ENCODE measurements around the gene SLC35F5.
"Not testable (repeated sequence)": the region's sequence is repeated elsewhere in the genome, so short reads cannot be mapped to it uniquely, and the experiment has no call there.

Gene SLC35F5

DNA sequence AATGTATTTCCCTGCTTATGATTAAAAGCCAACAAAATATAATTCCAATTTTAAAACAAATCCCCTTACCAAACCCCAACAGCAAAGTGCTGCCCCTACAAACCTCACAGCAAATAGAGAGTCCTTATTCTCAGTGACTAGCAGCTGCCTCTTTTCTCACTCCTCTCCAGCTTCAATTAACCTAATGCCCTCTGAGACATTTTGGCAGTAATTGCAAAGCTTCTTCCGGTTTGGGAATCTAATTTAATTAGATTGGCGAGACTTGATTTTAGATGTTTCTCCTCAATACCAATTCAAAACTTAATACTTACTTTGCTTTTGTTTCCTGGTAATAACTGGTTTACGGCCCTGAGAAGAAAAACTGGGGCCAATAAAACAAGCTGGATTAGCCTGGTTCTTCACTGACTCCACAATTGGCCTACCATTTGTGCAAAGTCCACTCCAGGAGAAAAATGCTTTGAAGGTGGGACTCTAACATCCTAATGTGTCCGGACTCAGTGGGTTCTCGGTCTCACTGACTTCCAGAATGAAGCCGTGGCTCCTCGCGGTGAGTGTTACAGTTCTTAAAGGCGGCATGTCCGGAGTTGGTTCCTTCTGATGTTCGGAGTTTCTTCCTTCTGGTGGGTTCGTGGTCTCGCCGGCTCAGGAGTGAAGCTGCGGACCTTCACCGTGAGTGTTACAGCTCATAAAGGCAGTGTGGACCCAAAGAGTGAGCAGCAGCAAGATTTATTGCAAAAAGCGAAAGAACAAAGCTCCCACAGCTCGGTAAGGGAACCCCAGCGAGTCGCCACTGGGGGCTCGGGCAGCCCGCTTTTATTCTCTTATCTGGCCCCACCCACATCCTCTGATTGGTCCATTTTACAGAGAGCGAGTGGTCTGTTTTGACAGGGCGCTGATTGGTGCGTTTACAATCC lies 52.8 kb downstream of the SLC35F5 start:
- H3K4me3 ChIP-seq (ENCODE audit: low read depth, low read length): no peak overlapping the region
- POLR2A ChIA-PET: no interaction called here
- DNase-seq (ENCODE audit: low read depth, low spot score): no peak

DNA sequence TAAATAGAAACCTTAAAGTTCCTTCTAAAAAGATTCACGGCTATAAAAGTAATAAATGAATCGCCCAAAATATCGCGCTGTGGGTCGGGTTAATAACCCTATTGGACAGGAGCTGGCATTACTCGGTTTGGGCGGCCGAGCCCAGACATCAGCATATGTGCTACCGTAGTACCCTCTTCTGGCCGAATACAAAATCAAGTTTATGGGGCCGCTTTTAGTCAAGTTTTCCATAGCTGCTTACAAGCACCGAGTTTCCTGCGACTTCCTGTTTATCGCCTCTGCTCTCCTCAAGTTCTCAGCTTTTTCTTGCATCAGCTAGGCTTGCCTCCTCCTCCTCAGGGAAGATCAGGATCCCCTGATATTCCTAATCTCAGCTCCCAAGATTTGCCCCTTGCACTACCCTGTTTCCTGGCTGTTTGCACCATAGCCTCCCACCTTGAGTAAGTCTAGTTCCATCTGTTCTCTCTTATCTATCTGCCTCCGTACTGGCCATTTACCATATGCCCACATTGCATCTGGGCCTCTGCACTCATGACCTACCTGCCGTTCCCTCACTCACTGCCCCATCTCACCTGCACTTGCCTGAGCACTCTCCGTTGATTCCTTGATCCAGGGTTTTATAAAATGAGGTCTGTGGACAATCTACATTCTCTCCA lies 56.1 kb downstream of the SLC35F5 start:
- ChIA-PET POLR2A (no interaction called here), CTCF (interaction anchor here (0.7 kb wide), 1 partner anchor 12 kb away, joined by 3 read pairs; no protein-coding TSS in a partner anchor)
- H3K4me3 ChIP-seq (ENCODE audit: low read depth, low read length): no peak overlapping the region
- TF ChIP-seq, protein P1, sequence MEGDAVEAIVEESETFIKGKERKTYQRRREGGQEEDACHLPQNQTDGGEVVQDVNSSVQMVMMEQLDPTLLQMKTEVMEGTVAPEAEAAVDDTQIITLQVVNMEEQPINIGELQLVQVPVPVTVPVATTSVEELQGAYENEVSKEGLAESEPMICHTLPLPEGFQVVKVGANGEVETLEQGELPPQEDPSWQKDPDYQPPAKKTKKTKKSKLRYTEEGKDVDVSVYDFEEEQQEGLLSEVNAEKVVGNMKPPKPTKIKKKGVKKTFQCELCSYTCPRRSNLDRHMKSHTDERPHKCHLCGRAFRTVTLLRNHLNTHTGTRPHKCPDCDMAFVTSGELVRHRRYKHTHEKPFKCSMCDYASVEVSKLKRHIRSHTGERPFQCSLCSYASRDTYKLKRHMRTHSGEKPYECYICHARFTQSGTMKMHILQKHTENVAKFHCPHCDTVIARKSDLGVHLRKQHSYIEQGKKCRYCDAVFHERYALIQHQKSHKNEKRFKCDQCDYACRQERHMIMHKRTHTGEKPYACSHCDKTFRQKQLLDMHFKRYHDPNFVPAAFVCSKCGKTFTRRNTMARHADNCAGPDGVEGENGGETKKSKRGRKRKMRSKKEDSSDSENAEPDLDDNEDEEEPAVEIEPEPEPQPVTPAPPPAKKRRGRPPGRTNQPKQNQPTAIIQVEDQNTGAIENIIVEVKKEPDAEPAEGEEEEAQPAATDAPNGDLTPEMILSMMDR (IDR thresholded peaks at IDR 0.05; ENCODE audit: insufficient read depth, low read length, missing control alignments): no peak
- no peak for DNase-seq (ENCODE audit: low read depth, low spot score)

More for the DNA sequence above, 52.8 kb downstream of the SLC35F5 start:
- CTCF ChIA-PET: interaction anchor here (1.0 kb wide), 1 partner anchor 24 kb away, joined by 3 read pairs; no protein-coding TSS in a partner anchor
- TF ChIP-seq, protein P1 (IDR thresholded peaks at IDR 0.05; ENCODE audit: insufficient read depth, low read length, missing control alignments): no peak

DNA sequence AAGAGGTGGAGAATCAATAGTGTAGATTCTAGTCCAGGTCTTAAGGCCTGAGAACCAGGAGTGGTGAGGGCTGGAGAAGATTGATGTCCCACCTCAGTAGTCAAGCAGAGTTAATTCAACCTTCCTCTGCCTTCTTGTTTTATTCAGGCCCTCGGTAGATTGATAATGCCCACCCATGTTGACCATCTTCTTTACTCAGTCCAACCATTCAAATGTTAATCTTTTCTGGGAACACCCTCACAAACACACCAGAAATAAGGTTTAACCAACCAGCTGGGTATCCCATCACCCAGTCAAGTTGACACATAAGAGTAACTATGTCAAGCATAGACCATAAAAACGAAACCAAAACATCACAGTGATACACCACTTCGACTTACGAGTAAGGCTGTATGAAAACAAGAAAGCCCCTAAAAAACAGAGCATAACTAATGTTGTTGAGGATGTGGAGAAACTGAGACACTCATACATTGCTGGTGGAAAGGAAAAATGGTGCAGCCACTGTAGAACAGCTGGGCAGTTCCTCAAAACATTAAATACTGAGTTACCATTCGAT lies 57.5 kb downstream of the SLC35F5 start:
- DNase-seq (ENCODE audit: low read depth, low spot score): no peak
- TF ChIP-seq, protein P1 (IDR thresholded peaks at IDR 0.05; ENCODE audit: insufficient read depth, low read length, missing control alignments): no peak
- CTCF ChIA-PET: no interaction called here

DNA sequence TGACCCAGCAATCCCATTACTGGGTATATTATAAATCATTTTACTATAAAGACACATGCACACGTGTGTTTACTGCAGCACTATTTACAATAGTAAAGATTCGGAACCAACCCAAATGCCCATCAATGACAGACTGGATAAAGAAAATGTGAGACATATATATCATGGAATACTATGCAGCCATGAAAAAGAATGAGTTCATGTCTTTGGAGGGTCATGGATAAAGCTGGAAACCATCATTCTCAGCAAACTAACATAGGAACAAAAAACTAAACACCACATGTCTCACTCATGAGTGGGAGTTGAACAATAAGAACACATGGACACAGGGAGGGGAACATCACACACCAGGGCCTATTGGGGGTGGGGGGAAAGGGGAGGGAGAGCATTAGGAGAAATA lies 58.2 kb downstream of the SLC35F5 start:
- POLR2A ChIA-PET; CTCF ChIA-PET; DNase-seq (ENCODE audit: low read depth, low spot score); H3K4me3 ChIP-seq (ENCODE audit: low read depth, low read length): not testable (repeated sequence)

More for the DNA sequence above, 57.5 kb downstream of the SLC35F5 start:
- POLR2A ChIA-PET: no interaction called here
- no peak overlapping the region for H3K4me3 ChIP-seq (ENCODE audit: low read depth, low read length)

DNA sequence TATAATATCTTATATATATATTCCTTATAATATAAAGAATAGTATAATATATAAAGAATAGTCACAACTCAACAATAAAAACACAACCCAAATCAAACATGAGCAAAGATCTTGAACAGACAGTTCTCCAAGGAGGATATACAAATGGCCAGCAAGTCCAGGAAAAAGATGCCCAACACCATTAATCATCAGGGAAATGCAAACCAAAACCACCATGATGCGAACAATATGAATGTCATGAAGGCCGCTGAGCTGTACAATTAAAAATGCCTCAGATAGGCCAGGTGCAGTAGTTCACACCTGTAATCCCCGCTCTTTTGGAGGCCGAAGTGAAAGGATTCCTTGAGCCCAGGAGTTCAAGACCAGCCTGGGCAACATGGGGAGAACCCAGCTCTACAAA lies 58.9 kb downstream of the SLC35F5 start:
- DNase-seq (ENCODE audit: low read depth, low spot score): no peak
- TF ChIP-seq, protein P1 (IDR thresholded peaks at IDR 0.05; ENCODE audit: insufficient read depth, low read length, missing control alignments): no peak
- H3K4me3 ChIP-seq (ENCODE audit: low read depth, low read length): no peak overlapping the region

DNA sequence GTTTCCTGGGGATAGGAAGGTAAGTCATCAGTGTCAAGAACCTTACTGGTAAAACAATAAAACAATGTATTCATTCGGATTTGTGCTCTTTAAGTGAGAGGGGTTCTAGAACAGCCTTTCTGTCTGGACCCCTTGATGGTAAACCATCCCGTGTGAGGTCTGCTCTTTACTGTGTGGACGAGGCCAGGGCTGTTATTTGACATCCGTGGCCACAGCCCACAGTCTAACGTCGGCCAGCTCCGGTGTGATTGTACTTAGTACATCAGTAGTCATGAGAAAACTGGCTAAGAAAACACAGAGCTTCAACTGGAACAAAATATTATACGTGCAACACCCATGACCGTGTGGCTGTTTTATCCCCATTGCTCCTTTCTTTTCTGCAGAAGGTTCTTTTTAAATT lies 62.0 kb downstream of the SLC35F5 start:
- ChIA-PET POLR2A (no interaction called here), CTCF (no interaction called here)
- no peak for DNase-seq (ENCODE audit: low read depth, low spot score)
- no peak overlapping the region for H3K4me3 ChIP-seq (ENCODE audit: low read depth, low read length)
- TF ChIP-seq, protein P1 (IDR thresholded peaks at IDR 0.05; ENCODE audit: insufficient read depth, low read length, missing control alignments): no peak

More for the DNA sequence above, 58.9 kb downstream of the SLC35F5 start:
- ChIA-PET POLR2A (no interaction called here), CTCF (no interaction called here)
